AG09309 (cell line): ENCODE data around the gene TMC6.

ENCODE experiments used
- DNase-seq: peaks from one replicate; pipeline ENCODE4 v3.0.0-alpha.2; 2010; ENCODE audit warnings: low read depth
- H3K4me3 ChIP-seq: 2 replicates; pipeline ENCODE4 v1.5.1; 2011; ENCODE audit warnings: mild to moderate bottlenecking, low read depth, low read length, moderate library complexity; ENCODE audit not compliant: control insufficient read depth
- TF ChIP-seq, protein P1 (sequence below): IDR thresholded peaks from 2 replicates; pipeline ENCODE4 v1.5.1; 2011; ENCODE audit warnings: mild to moderate bottlenecking, low read depth, low read length, inconsistent platforms; ENCODE audit not compliant: insufficient read depth, control insufficient read depth; ENCODE audit errors: missing control alignments

The TMC6 gene

DNA sequence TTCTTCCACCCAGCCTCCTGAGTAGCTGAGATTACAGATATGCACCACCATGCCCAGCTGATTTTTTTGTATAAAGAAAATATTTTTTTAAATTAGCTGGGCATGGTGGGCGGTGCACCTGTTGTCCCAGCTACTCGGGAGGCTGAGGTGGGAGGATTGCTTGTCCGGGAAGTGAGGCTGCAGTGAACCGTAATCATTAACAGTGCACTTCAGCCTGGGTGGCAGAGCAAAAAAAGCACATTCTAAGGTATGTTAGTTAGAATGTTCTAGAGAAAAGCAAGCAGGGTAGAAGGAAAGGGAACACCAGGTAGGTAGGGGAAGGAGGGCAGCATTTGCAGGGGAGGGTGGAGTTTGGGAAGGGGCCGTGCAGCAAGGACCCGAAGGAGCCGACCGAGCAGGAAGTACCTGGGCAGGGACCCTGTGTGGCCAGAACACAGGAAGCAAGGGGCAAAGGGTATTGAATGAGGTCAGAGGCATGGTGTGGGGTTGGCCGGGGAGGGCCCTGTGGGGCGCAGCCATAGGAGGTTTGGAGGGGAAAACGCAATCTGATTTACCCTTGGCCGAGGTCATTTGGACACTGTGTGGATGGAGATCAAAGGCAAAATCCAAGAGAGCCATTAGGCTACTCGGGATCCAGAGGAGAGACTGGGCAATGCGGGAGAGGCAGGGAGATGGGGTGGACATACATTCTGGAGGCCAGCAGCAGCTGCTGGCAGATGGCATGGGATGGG, 19.9 kb upstream of the TMC6 start:
- no peak for DNase-seq
- H3K4me3 ChIP-seq = no peak overlapping the region
- TF ChIP-seq, protein P1, sequence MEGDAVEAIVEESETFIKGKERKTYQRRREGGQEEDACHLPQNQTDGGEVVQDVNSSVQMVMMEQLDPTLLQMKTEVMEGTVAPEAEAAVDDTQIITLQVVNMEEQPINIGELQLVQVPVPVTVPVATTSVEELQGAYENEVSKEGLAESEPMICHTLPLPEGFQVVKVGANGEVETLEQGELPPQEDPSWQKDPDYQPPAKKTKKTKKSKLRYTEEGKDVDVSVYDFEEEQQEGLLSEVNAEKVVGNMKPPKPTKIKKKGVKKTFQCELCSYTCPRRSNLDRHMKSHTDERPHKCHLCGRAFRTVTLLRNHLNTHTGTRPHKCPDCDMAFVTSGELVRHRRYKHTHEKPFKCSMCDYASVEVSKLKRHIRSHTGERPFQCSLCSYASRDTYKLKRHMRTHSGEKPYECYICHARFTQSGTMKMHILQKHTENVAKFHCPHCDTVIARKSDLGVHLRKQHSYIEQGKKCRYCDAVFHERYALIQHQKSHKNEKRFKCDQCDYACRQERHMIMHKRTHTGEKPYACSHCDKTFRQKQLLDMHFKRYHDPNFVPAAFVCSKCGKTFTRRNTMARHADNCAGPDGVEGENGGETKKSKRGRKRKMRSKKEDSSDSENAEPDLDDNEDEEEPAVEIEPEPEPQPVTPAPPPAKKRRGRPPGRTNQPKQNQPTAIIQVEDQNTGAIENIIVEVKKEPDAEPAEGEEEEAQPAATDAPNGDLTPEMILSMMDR = no peak

DNA sequence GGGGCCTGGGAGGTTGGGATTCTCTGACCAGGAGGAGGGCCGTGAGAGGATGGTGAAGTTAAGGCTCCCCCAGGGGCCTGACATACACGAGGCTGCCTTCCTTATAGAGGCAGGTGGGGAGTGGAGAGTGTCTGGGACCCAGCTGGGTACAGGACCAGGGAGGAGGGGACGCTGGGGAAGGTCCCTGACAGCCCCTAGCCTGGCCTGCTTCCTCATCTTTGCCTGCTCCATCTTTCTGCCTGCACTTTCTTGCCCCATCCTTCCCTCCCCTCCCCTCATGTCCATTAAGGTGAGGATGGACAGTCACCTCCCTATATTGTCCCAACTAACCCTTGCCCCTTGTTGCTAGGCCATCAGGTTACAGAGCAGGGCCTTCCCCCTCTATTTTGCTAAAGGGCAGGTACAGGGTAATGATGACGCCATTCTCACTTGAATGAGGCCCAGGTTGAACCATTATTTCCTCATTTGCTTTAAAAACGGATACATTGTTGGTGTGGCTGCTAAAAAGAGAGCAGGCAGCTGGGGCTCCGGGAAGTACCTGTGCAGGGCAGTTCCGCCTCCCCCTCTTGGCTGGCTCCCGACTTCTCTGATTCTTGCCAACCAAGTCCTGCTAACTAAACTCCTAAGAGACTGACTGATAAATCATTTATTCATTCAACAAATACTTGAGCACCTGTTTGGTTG, 18.9 kb upstream of the TMC6 start:
- H3K4me3 ChIP-seq = no peak overlapping the region
- DNase-seq = no peak
- TF ChIP-seq, protein P1 = no peak

DNA sequence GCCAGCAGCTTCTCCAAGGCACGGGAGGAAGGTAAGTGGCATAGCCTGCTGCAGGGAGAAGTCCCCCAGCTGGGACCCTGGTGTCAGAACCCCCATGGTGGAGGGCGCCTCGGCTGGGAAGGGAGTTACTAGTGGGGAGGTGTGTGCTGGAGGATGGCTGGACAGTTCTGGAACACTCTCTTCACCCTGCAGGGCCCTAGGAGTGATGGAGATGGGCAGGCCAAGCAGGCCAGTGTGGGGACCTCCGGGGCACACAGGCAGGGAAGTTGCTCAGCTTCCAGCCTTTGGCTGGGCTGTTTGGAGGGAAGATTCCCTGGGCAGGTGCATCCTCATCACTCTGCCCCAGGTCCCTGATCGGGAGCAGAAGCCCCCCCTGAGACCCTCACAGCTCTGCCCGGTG, 18.3 kb upstream of the TMC6 start:
- H3K4me3 ChIP-seq = no peak overlapping the region
- TF ChIP-seq, protein P1 = no peak
- DNase-seq = no peak

DNA sequence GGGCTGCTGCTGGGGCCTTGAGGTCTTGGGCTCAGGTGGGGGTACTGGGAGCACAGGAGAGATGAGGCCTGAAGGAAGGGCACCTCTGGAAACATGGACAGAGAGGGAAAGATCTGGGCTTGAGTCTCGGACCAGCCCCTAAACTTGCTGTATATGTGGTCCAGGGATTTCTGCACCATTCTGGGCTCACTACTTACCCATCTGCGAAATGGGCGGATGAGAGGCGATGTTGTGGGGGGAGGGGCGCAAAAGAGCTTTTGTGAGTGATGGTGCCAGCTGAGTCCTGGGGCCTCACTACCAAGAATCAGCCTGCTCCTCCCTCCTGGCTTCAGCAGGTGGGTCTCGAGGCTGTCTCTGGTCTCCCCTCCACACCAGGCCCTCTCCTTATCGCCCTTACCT, 17.9 kb upstream of the TMC6 start:
- H3K4me3 ChIP-seq = no peak overlapping the region
- DNase-seq = no peak
- TF ChIP-seq, protein P1 = no peak

DNA sequence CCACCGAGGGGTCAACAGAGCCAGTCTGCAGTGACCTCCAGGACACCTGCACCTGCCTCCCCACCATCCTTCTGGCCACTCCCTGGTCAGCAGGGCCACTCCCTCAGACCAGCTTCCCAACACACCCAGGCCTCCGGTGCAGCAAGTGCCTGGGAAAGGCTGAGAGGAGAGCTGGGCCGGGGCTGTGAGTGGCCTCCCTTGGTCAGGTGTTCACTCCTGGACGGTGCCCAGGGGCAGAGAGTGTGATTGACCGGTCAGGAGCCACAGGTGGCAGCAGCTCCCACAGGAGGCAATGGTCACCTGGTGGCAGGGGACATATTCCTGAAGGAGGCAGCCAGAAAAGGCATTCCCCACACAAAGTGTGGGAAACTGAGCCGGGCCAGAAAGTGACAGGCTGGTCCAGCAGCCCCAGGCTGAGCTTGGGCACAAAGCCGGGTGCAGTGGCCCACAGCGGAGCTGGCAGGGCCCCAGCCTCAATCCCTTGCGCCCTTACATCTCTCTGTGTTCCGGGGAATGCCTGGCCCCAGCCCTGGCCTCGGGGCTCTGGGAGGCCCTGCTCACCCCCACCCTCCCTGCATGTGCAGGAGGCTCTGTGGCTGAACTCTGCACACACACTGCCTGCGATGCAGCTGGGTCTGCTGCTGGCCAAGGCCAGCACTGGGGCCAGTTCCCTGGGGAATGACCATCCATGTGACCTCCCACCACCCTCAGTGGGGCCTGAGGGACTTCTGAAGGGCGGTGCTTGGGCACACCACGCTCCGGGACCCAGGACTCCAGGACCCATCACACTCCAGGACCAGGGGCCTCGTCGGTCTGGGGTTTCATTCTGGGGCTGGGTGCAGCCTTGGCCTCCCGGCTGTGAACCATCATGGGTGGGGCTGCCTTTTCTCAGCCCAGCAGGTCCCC, 16.4 kb upstream of the TMC6 start:
- DNase-seq = no peak
- no peak overlapping the region for H3K4me3 ChIP-seq
- TF ChIP-seq, protein P1 = no peak

DNA sequence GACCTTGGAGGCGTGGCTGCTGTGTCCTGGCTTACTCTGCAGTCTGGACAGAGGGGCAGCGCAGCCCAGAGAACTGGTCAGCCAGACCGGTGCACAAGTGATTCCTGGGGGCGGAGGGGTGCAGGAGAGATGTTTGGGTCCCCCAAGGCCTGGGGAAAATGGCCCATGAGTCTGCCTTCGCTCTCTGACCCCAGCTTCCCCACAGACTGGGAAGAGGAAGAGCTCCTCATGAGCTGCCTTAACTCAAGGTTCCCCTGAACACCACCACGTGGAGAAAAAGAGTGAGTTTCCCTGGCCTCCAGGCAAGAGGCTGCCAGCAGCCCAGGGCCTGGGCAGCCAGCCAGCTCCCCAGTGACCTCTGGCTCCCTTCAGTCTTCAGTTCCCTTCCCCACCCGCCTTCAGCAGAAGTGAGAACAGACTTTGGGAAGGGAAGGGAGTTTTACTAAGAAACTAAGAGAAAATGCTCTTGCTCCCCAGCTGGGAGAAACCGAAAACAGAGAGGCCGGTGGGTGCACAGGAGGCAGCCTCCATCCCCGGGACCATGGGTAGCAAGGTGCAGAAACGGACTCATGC, 15.7 kb upstream of the TMC6 start:
- TF ChIP-seq, protein P1 = no peak
- no peak overlapping the region for H3K4me3 ChIP-seq
- DNase-seq = peak; percentile 14
